Sigmoid colon (tissue), 7 donors: ENCODE results near the gene TCP11L2. TPM values are rescaled to one million over a fixed set of nuclear protein-coding genes. Genes with fewer than 3 reads are reported as not detected.

Source experiments
- DNase-seq: peaks from one replicate; pipeline ENCODE4 v3.0.0-alpha.2; 2019
- H3K27ac ChIP-seq, 4 donors: fragments of 200-600 bp; sonication (generic); one replicate each; pipeline ENCODE4 v1.5.1; 2016 to 2019; ENCODE audit warnings: mild to moderate bottlenecking in 1 of 4
- H3K27me3 ChIP-seq, 3 donors: fragments of 200-600 bp; sonication (generic); one replicate each; pipeline ENCODE4 v1.5.1; 2019; ENCODE audit warnings: mild to moderate bottlenecking in 1 of 3
- H3K36me3 ChIP-seq, 4 donors: fragments of 200-600 bp; sonication (generic); one replicate each; pipeline ENCODE4 v1.5.1; 2016 to 2019
- H3K4me1 ChIP-seq, 4 donors: fragments of 200-600 bp; sonication (generic); one replicate each; pipeline ENCODE4 v1.5.1; 2017 to 2019
- H3K4me3 ChIP-seq, 4 donors: fragments of 200-600 bp; sonication (generic); one replicate each; pipeline ENCODE4 v1.5.1; 2017 to 2019; ENCODE audit warnings: mild to moderate bottlenecking in 2 of 4, moderate library complexity in 1 of 4
- H3K9me3 ChIP-seq, 4 donors: fragments of 200-600 bp in 3 of 4; sonication (generic) in 3 of 4; one replicate each; pipeline versions ENCODE4 v1.5.1 to v1.6.1; 2013 to 2019
- CTCF ChIP-seq, 4 experiments: fragments of 450-650 bp in 3 of 4; fragments of 200-600 bp in 1 of 4; IDR thresholded peaks; one replicate each; pipeline ENCODE4 v1.5.1; 2016 to 2019; ENCODE audit warnings: antibody characterized with exemption in 4 of 4, mild to moderate bottlenecking in 3 of 4, moderate library complexity in 2 of 4
- EP300 ChIP-seq, 4 donors: sonication (generic); formaldehyde crosslinking; IDR thresholded peaks; one replicate each; pipeline ENCODE4 v1.6.1; 2017; ENCODE audit warnings: antibody characterized with exemption in 4 of 4
- POLR2A ChIP-seq, 2 donors: fragments of 450-650 bp; IDR thresholded peaks; one replicate each; pipeline ENCODE4 v1.6.1; 2016; ENCODE audit warnings: antibody characterized with exemption in 2 of 2, mild to moderate bottlenecking in 2 of 2, moderate library complexity in 2 of 2
- POLR2AphosphoS5 ChIP-seq, 4 donors: sonication (generic); formaldehyde crosslinking; IDR thresholded peaks; one replicate each; pipeline ENCODE4 v1.6.1; 2017; ENCODE audit warnings: antibody characterized with exemption in 4 of 4
- WGBS, 2 donors: extraction: QIAGEN DNeasy Blood & Tissue Kit; methylation state at CpG; one replicate each; pipeline ENCODE4 v1.1.7; 2013; 5-methylcytosine and 5-hydroxymethylcytosine counted together
- intact Hi-C: fragments of 100-400 bp; cut with DNase I; formaldehyde crosslinking; loops from one replicate; pipeline ENCODE4 v1.15.1; 2023
- polyA plus RNA-seq, 3 donors: library from polyadenylated mRNA; stranded (reverse); fragments of 200-250 nt; gene quantifications; one replicate each; pipeline ENCODE4 v1.2.3, GENCODE V29; 2013
- total RNA-seq, 4 donors: library from RNA; depleted of rRNA; stranded (reverse); fragments of >200 nt; gene quantifications; one replicate each; pipeline ENCODE4 v1.1.0, GENCODE V29; 2016
- donor health status: healthy with polysubstance abuse.
- donor health status: Bipolar disorder and iron deficiency.
- donor health status: healthy.

Gene TCP11L2
- total and polyA plus RNA-seq, 7 donors, result 3.0 to 53.5 (median 38.4) TPM

DNA sequence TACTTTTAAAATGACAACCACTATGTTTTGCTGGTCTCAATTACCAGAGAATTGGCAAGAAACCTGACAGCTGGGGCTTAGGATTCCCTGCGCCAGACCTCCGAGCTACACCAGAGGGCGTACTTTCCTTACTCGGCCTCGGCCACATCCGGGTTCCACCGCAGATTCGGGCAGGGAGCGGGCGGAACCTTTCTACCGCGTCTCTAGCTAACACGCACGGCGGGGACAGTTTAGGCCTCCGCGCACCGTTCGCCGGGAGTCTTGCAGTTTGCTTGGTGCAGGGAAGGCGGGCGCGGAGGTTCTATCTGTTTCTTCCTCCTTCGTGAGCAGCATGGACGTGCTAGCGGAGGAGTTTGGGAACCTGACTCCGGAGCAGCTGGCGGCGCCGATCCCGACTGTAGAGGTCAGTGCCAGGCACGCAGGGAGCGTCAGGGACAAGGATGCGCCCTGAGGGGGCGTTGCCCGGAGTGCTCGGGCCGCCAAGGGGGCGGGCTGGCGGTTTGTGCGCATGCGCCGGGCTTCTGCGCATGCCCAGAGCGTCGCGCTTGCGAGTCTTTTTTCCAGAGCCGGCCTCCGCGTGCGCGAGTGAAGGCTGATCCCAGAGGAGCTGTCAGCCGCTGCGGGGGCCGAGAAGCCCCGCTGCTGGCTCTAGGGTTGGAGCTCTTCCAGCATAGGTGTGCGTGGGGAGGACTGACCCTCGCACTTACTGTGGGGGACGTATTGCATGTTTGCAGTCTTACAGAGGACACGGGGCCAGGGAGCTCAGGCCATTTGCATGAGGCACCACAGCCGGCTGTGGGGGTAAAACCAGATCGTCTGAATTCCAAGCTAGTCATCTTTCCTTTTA, 55.2 kb downstream of the TCP11L2 start, which contains the start of gene POLR3B:
Gene POLR3B, plus strand, starts transcription at position 200 of the 847 bp plus-strand sequence. Its CDS starts 132 bp downstream, at position 332.
- TF ChIP-seq EP300 (IDR thresholded peaks at IDR 0.05) (no peak), POLR2AphosphoS5 (IDR thresholded peaks at IDR 0.05) (peak; percentile 52 to 87 (median 85)), POLR2A (IDR thresholded peaks at IDR 0.05) (peak; percentile 70 to 79), CTCF (IDR thresholded peaks at IDR 0.05) (peak; percentile 81 to 88 (median 83))
- WGBS, 2 donors, result 0% methylated on average over 63 of the region's 63 CpGs
- intact Hi-C loops, result loop anchor here (5.0 kb wide), 4 partner anchors 55 to 735 kb away; partner anchors contain the start of genes CKAP4, CRY1, RIC8B and TCP11L2
- Histone ChIP-seq H3K27ac (peak within 1 kb of the TSS; percentile 93 to 96 (median 94)), H3K4me1 (peaks cover 0 to 15% (median 14%) of the 10 kb centered on the region in 4 donors), H3K4me3 (peak within 1 kb of the TSS; percentile 57 to 84 (median 76)), H3K36me3 (no peaks in the 10 kb centered on the region), H3K9me3 (no peaks in the 10 kb centered on the region), H3K27me3 (no peaks in the 10 kb centered on the region)
- DNase-seq, result peak; percentile 98

- peak overlapping the region; percentile 93 to 96 (median 94) for H3K27ac ChIP-seq
- H3K4me3 ChIP-seq, result peak overlapping the region; percentile 57 to 84 (median 76)
- TF ChIP-seq POLR2A (IDR thresholded peaks at IDR 0.05), result no peak
- no peak for TF ChIP-seq CTCF (IDR thresholded peaks at IDR 0.05)
- no peak for TF ChIP-seq POLR2AphosphoS5 (IDR thresholded peaks at IDR 0.05)
- no peak for TF ChIP-seq EP300 (IDR thresholded peaks at IDR 0.05)
- intact Hi-C loops, result loop anchor here (5.0 kb wide), 4 partner anchors 56 to 734 kb away; partner anchors contain the start of genes CKAP4, CRY1, RIC8B and TCP11L2
- no peak for DNase-seq
- 21 to 32% methylated on average over 17 of the region's 17 CpGs for WGBS, 2 donors
- peaks cover 0 to 15% (median 14%) of the 10 kb centered on the region in 4 donors for H3K4me1 ChIP-seq
- no peaks in the 10 kb centered on the region for H3K27me3 ChIP-seq
- H3K36me3 ChIP-seq, result no peaks in the 10 kb centered on the region
- H3K9me3 ChIP-seq, result no peaks in the 10 kb centered on the region
Measured at GRCh38 chr12:106358396-106359241, 56.1 kb downstream of the TCP11L2 start.

DNA sequence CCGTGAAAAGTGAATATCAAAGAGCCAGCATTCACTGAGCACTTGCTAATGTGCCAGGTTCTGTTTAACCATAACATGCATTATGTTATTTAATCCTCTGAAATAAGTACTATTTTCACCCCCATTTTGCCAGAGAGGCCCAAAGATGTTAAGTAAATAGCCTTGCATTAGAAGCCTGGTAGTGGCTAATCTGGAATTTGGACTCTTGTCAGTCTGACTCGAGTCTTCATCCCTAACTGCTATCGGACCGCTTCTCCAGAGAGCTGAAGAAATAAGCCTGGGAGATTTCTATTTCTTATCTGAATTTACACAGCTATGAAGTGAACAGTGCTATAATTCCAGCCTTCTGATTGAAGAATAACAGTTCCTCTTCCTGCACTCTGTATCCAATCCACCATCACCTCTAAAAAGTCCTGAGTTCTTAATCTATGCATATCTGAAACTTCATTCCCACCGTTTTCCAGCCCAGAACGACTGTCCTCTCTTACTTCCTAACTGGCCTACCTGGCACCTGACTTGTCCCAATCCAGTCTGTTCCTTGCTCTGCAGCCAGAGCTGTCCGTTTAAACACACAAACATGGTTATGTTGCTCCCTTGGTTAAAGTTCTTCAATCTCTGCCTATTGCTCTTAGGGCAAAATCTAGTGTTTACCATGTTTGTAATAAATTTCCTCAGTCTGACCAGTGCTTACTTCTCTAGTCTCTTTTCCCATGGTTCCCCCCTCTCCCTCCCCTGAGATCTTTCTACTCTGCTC, 57.3 kb downstream of the TCP11L2 start:
- intact Hi-C loops, result loop anchor here (5.0 kb wide), 4 partner anchors 58 to 732 kb away; partner anchors contain the start of genes CKAP4, CRY1, RIC8B and TCP11L2
- no peaks in the 10 kb centered on the region for H3K9me3 ChIP-seq
- H3K27me3 ChIP-seq, result no peaks in the 10 kb centered on the region
- peaks cover 0 to 15% (median 14%) of the 10 kb centered on the region in 4 donors for H3K4me1 ChIP-seq
- no peak for TF ChIP-seq POLR2A (IDR thresholded peaks at IDR 0.05)
- no peak for TF ChIP-seq POLR2AphosphoS5 (IDR thresholded peaks at IDR 0.05)
- no peak for TF ChIP-seq EP300 (IDR thresholded peaks at IDR 0.05)
- no peak for TF ChIP-seq CTCF (IDR thresholded peaks at IDR 0.05)
- no peak overlapping the region for H3K27ac ChIP-seq
- 75 to 89% methylated on average over 7 of the region's 7 CpGs for WGBS, 2 donors
- DNase-seq, result no peak
- peaks cover 0 to 7% (median 0%) of the 10 kb centered on the region in 4 donors for H3K36me3 ChIP-seq
- H3K4me3 ChIP-seq, result no peak overlapping the region

- H3K36me3 ChIP-seq, result peaks cover 0 to 7% (median 0%) of the 10 kb centered on the region in 4 donors
- no peak for TF ChIP-seq POLR2AphosphoS5 (IDR thresholded peaks at IDR 0.05)
- TF ChIP-seq CTCF (IDR thresholded peaks at IDR 0.05), result no peak
- no peak for TF ChIP-seq POLR2A (IDR thresholded peaks at IDR 0.05)
- no peak for TF ChIP-seq EP300 (IDR thresholded peaks at IDR 0.05)
- no peaks in the 10 kb centered on the region for H3K27me3 ChIP-seq
- DNase-seq, result no peak
- H3K27ac ChIP-seq, result no peak overlapping the region
- WGBS, 2 donors, result 94 to 96% methylated on average over 5 of the region's 5 CpGs
- peaks cover 0 to 15% (median 14%) of the 10 kb centered on the region in 4 donors for H3K4me1 ChIP-seq
- H3K9me3 ChIP-seq, result no peaks in the 10 kb centered on the region
- intact Hi-C loops, result no loop called here
- no peak overlapping the region for H3K4me3 ChIP-seq
Measured at GRCh38 chr12:106360400-106360994, 58.0 kb downstream of the TCP11L2 start.
